HPDE6-E6E7 (cell line): Measurements from ENCODE around the gene CDH13.

Experiments used
- DNase-seq: peaks from one replicate; pipeline ENCODE4 v3.0.0; 2011; ENCODE audit warnings: missing footprints; ENCODE audit errors: extremely low spot score

The CDH13 gene

GRCh38 chr16:82783933-82784572 lies 157.3 kb downstream of the CDH13 start:
- no peak for DNase-seq

GRCh38 chr16:82784573-82784968 lies 157.8 kb downstream of the CDH13 start:
- DNase-seq, result no peak

GRCh38 chr16:82788225-82788624 lies 161.5 kb downstream of the CDH13 start:
- no peak for DNase-seq

GRCh38 chr16:82788919-82789318 lies 162.2 kb downstream of the CDH13 start:
- DNase-seq, result no peak

GRCh38 chr16:82792693-82793092 lies 165.9 kb downstream of the CDH13 start:
- DNase-seq, result no peak

GRCh38 chr16:82793528-82794245 lies 166.9 kb downstream of the CDH13 start:
- DNase-seq, result no peak

GRCh38 chr16:82796047-82796446 lies 169.3 kb downstream of the CDH13 start:
- no peak for DNase-seq

- no peak for DNase-seq
Observed at GRCh38 chr16:82801361-82801760, 174.6 kb downstream of the CDH13 start.

GRCh38 chr16:82805866-82806265 lies 179.1 kb downstream of the CDH13 start:
- DNase-seq, result no peak

GRCh38 chr16:82807311-82807710 lies 180.5 kb downstream of the CDH13 start:
- DNase-seq, result no peak

- no peak for DNase-seq
Observed at GRCh38 chr16:82808036-82808435, 181.3 kb downstream of the CDH13 start.

- no peak for DNase-seq
Observed at GRCh38 chr16:82810077-82810476, 183.3 kb downstream of the CDH13 start.

GRCh38 chr16:82814059-82814458 lies 187.3 kb downstream of the CDH13 start:
- DNase-seq, result no peak

GRCh38 chr16:82819286-82819685 lies 192.5 kb downstream of the CDH13 start:
- no peak for DNase-seq

GRCh38 chr16:82820855-82821254 lies 194.1 kb downstream of the CDH13 start:
- no peak for DNase-seq

GRCh38 chr16:82824408-82824807 lies 197.6 kb downstream of the CDH13 start:
- no peak for DNase-seq

- no peak for DNase-seq
Observed at GRCh38 chr16:82829301-82829700, 202.5 kb downstream of the CDH13 start.

GRCh38 chr16:82830944-82831343 lies 204.2 kb downstream of the CDH13 start:
- DNase-seq, result no peak

- no peak for DNase-seq
Observed at GRCh38 chr16:82832821-82833220, 206.1 kb downstream of the CDH13 start.

GRCh38 chr16:82833378-82833993 lies 206.7 kb downstream of the CDH13 start:
- no peak for DNase-seq

GRCh38 chr16:82834151-82834815 lies 207.5 kb downstream of the CDH13 start:
- DNase-seq, result no peak

GRCh38 chr16:82835487-82836155 lies 208.9 kb downstream of the CDH13 start:
- DNase-seq, result no peak
